HCT116 (cell line): Measurements from ENCODE around the gene RAB40C. TPM values are rescaled to one million over a fixed set of nuclear protein-coding genes. Genes with fewer than 3 reads are reported as not detected.

ENCODE experiments used
- ATAC-seq: fragments of 200-7000 bp; cut with Tn5 transposase; 2 replicates; pipeline ENCODE4 v1.9.1; 2020; ENCODE audit warnings: mild to moderate bottlenecking, moderate library complexity
- BruUV-seq: library from RNA; stranded (reverse); fragments of 400-500 nt; replicated peaks from 2 replicates; lab custom pipeline; 2021; lab: Mats Ljungman, UMichigan
- CTCF ChIA-PET: fragments of 300-600 bp; sonication (Branson Sonifier 250); formaldehyde crosslinking; loops from one replicate; lab custom pipeline; 2021; ENCODE audit warnings: antibody characterized with exemption; lab: Charles Lee
- POLR2A ChIA-PET: fragments of 300-600, 350-600 bp; sonication (Branson Sonifier 250); formaldehyde crosslinking; loops from one replicate; lab custom pipeline; 2021; ENCODE audit warnings: antibody characterized with exemption; lab: Charles Lee
- RAD21 ChIA-PET, 2 experiments: fragments of 300-600 bp; sonication (Branson Sonifier 250); formaldehyde crosslinking; loops; one replicate each; lab custom pipeline; 2023; ENCODE audit warnings: low total read pairs in 2 of 2; ENCODE audit not compliant: uncharacterized antibody in 2 of 2, unreplicated experiment in 2 of 2, low non-redundant PET in 1 of 2; lab: Charles Lee
- DNase-seq: peaks from one replicate; pipeline ENCODE4 v3.0.0-alpha.2; 2010; ENCODE audit warnings: low read depth, low spot score
- H2AFZ ChIP-seq: fragments of 200-600 bp; shearing (Covaris generic), sonication (generic); 2 replicates; pipeline ENCODE4 v1.6.1; 2017; ENCODE audit warnings: low read depth, mixed run types, mixed read lengths, antibody characterized with exemption, low read length; ENCODE audit not compliant: poor library complexity, severe bottlenecking
- H3K27ac ChIP-seq: 2 replicates; pipeline ENCODE4 v1.5.1; 2012; ENCODE audit warnings: low read depth, low read length
- H3K27me3 ChIP-seq: fragments of 200-600 bp; sonication (generic); 2 replicates; pipeline ENCODE4 v1.6.1; 2016; ENCODE audit warnings: mixed run types, low read length, mixed read lengths; ENCODE audit not compliant: insufficient read depth
- H3K36me3 ChIP-seq, 2 experiments: fragments of 200-500 bp in 1 of 2; fragments of 200-600 bp in 1 of 2; sonication (Bioruptor generic) in 1 of 2; sonication (generic) in 1 of 2; 2 replicates each; pipeline versions ENCODE4 v1.5.1 to v1.6.1; 2014 to 2016; ENCODE audit warnings: low read length in 2 of 2, inconsistent platforms in 1 of 2, mixed read lengths in 1 of 2, mixed run types in 1 of 2; ENCODE audit not compliant: insufficient read depth in 2 of 2, control insufficient read depth in 1 of 2
- H3K4me1 ChIP-seq, 2 experiments: fragments of 200-600 bp in 1 of 2; sonication (generic) in 1 of 2; 2 replicates each; pipeline versions ENCODE4 v1.5.1 to v1.6.1; 2012 to 2017; ENCODE audit warnings: low read length in 2 of 2, inconsistent platforms in 1 of 2, mild to moderate bottlenecking in 1 of 2, mixed read lengths in 1 of 2, mixed run types in 1 of 2, moderate library complexity in 1 of 2; ENCODE audit not compliant: insufficient read depth in 2 of 2, control insufficient read depth in 1 of 2
- H3K4me2 ChIP-seq: fragments of 200-600 bp; sonication (generic); 2 replicates; pipeline ENCODE4 v1.6.1; 2017; ENCODE audit warnings: mixed run types, low read length, mixed read lengths
- H3K4me3 ChIP-seq, 2 experiments: fragments of 200-600 bp in 1 of 2; sonication (generic) in 1 of 2; replicated peaks in 1 of 2; 2 replicates each; pipeline ENCODE4 v1.5.1; 2011 to 2016; ENCODE audit warnings: low read length in 2 of 2, control low read depth in 1 of 2, low read depth in 1 of 2, mild to moderate bottlenecking in 1 of 2, mixed read lengths in 1 of 2, mixed run types in 1 of 2
- H3K79me2 ChIP-seq: fragments of 200-600 bp; sonication (generic); 2 replicates; pipeline ENCODE4 v1.6.1; 2017; ENCODE audit warnings: mild to moderate bottlenecking, mixed run types, low read length, moderate library complexity, mixed read lengths; ENCODE audit not compliant: insufficient read depth
- H3K9ac ChIP-seq: fragments of 200-600 bp; sonication (generic); 2 replicates; pipeline ENCODE4 v1.6.1; 2016; ENCODE audit warnings: low read length, mixed read lengths
- H3K9me2 ChIP-seq: fragments of 200-600 bp; sonication (generic), shearing (Covaris generic); 2 replicates; pipeline ENCODE4 v1.6.1; 2017; ENCODE audit warnings: mixed run types, mild to moderate bottlenecking, moderate library complexity; ENCODE audit not compliant: insufficient read depth
- H3K9me3 ChIP-seq, 2 experiments: fragments of 200-500 bp in 1 of 2; fragments of 200-600 bp in 1 of 2; sonication (Bioruptor generic) in 1 of 2; sonication (generic) in 1 of 2; 2 replicates each; pipeline ENCODE4 v1.6.1; 2014 to 2017; ENCODE audit warnings: low read length in 2 of 2, mixed read lengths in 2 of 2, inconsistent platforms in 1 of 2, low read depth in 1 of 2, mild to moderate bottlenecking in 1 of 2, mixed run types in 1 of 2, moderate library complexity in 1 of 2; ENCODE audit not compliant: control insufficient read depth in 1 of 2, insufficient read depth in 1 of 2
- H4K20me1 ChIP-seq: fragments of 200-600 bp; sonication (generic), shearing (Covaris generic); 2 replicates; pipeline ENCODE4 v1.6.1; 2017; ENCODE audit warnings: mixed run types, mild to moderate bottlenecking, moderate library complexity; ENCODE audit not compliant: insufficient read depth
- CBX3 ChIP-seq: IDR thresholded peaks from 2 replicates; pipeline ENCODE4 v1.6.1; 2012; ENCODE audit warnings: low read depth
- CEBPB ChIP-seq: IDR thresholded peaks from 2 replicates; pipeline ENCODE4 v1.6.1; 2012; ENCODE audit warnings: low read depth
- ELF1 ChIP-seq: IDR thresholded peaks from 2 replicates; pipeline ENCODE4 v1.6.1; 2012; ENCODE audit warnings: low read depth, borderline replicate concordance
- EZH2 ChIP-seq: fragments of 200-600 bp; sonication (generic); IDR thresholded peaks from 2 replicates; pipeline ENCODE4 v1.6.1; 2017; ENCODE audit warnings: antibody characterized with exemption, mixed run types
- JUND ChIP-seq: IDR thresholded peaks from 2 replicates; pipeline ENCODE4 v1.6.1; 2012
- MAX ChIP-seq: IDR thresholded peaks from 2 replicates; pipeline ENCODE4 v1.6.1; 2012
- POLR2AphosphoS5 ChIP-seq: IDR thresholded peaks from 2 replicates; pipeline ENCODE4 v1.6.1; 2011; ENCODE audit warnings: mild to moderate bottlenecking, low read depth, low read length, moderate library complexity
- RAD21 ChIP-seq: IDR thresholded peaks from 2 replicates; pipeline ENCODE4 v1.6.1; 2012; ENCODE audit warnings: low read depth, mild to moderate bottlenecking
- SIN3A ChIP-seq: IDR thresholded peaks from 2 replicates; pipeline ENCODE4 v1.6.1; 2012; ENCODE audit warnings: low read depth
- SRF ChIP-seq: IDR thresholded peaks from 2 replicates; pipeline ENCODE4 v1.6.1; 2012; ENCODE audit warnings: low read depth
- TCF7L2 ChIP-seq: IDR thresholded peaks from 2 replicates; pipeline ENCODE4 v1.7.0; 2011; ENCODE audit warnings: borderline replicate concordance, inconsistent platforms; ENCODE audit not compliant: insufficient read depth, insufficient read length; ENCODE audit errors: extremely low read depth
- ZBTB33 ChIP-seq: IDR thresholded peaks from 2 replicates; pipeline ENCODE4 v1.6.1; 2011; ENCODE audit warnings: mild to moderate bottlenecking, low read length, moderate library complexity; ENCODE audit not compliant: insufficient replicate concordance; ENCODE audit errors: extremely low read depth
- ZFX ChIP-seq: fragments of 450-650 bp; IDR thresholded peaks from 2 replicates; pipeline ENCODE4 v1.6.1; 2017
- ZNF274 ChIP-seq: fragments of 200-500 bp; sonication (Bioruptor generic); IDR thresholded peaks from 2 replicates; pipeline ENCODE4 v1.6.1; 2014; ENCODE audit warnings: mild to moderate bottlenecking, low read depth, low read length, inconsistent platforms
- intact Hi-C: fragments of 100-400 bp; cut with micrococcal nuclease; formaldehyde crosslinking; loops from 2 replicates; pipeline ENCODE4 v1.10.0; 2022
- total RNA-seq: library from RNA; stranded (reverse); gene quantifications from one replicate; pipeline ENCODE4 v1.2.1, GENCODE V29; 2021; ENCODE audit not compliant: unreplicated experiment
- TF ChIP-seq, protein P1 (sequence below): IDR thresholded peaks from 2 replicates; pipeline ENCODE4 v1.6.1; 2012
- TF ChIP-seq, protein P2 (sequence below): IDR thresholded peaks from 2 replicates; pipeline ENCODE4 v1.6.1; 2012; ENCODE audit warnings: low read depth

Gene RAB40C
- total RNA-seq, 1 experiment from 2014 or later, result 14.1 TPM

DNA sequence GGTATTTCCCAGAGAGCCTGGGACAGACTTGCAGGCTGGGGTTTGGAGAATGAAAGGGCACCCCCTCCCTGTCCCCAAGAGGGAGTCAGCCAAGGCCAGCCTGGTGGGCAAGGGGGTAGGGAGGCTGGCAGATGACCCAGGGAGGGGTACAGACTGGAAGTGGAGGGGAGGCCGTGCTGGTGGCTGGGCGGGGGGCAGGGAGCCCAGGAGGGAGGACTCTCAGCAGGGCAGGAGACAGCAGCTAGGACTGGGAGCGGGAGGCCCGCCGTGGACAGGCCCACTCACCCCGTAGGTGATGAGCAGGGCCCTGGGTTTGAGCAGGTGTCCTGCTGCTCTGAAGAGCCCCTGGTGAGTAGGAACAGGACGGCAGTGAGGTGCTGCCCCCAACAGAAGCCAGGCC lies 45.1 kb downstream of the RAB40C start:
- Histone ChIP-seq H4K20me1 (no peaks in the 10 kb centered on the region), H3K27me3 (no peaks in the 10 kb centered on the region), H3K9ac (peak overlapping the region; percentile 81), H3K4me3 (peak overlapping the region; percentile 61 to 67), H3K9me3 (no peaks in the 10 kb centered on the region), H3K9me2 (no peaks in the 10 kb centered on the region), H3K4me2 (peak overlapping the region; percentile 76), H3K4me1 (peaks cover 3 to 21% of the 10 kb centered on the region in 2 experiments; a peak in 3 of 4 replicates)
- RAD21 ChIA-PET, result no interaction called here
- DNase-seq (no peak), ATAC-seq (no peak)
- no TSS peak for BruUV-seq
- POLR2A ChIA-PET, result no interaction called here
- TF ChIP-seq EZH2 (no peak), JUND (no peak), SRF (no peak), MAX (no peak), RAD21 (no peak), ELF1 (no peak), CEBPB (no peak), CBX3 (no peak), SIN3A (no peak), POLR2AphosphoS5 (no peak), ZBTB33 (no peak), TCF7L2 (no peak), ZFX (no peak), ZNF274 (no peak)
- TF ChIP-seq, protein P1, sequence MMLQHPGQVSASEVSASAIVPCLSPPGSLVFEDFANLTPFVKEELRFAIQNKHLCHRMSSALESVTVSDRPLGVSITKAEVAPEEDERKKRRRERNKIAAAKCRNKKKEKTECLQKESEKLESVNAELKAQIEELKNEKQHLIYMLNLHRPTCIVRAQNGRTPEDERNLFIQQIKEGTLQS, result no peak
- TF ChIP-seq, protein P2, sequence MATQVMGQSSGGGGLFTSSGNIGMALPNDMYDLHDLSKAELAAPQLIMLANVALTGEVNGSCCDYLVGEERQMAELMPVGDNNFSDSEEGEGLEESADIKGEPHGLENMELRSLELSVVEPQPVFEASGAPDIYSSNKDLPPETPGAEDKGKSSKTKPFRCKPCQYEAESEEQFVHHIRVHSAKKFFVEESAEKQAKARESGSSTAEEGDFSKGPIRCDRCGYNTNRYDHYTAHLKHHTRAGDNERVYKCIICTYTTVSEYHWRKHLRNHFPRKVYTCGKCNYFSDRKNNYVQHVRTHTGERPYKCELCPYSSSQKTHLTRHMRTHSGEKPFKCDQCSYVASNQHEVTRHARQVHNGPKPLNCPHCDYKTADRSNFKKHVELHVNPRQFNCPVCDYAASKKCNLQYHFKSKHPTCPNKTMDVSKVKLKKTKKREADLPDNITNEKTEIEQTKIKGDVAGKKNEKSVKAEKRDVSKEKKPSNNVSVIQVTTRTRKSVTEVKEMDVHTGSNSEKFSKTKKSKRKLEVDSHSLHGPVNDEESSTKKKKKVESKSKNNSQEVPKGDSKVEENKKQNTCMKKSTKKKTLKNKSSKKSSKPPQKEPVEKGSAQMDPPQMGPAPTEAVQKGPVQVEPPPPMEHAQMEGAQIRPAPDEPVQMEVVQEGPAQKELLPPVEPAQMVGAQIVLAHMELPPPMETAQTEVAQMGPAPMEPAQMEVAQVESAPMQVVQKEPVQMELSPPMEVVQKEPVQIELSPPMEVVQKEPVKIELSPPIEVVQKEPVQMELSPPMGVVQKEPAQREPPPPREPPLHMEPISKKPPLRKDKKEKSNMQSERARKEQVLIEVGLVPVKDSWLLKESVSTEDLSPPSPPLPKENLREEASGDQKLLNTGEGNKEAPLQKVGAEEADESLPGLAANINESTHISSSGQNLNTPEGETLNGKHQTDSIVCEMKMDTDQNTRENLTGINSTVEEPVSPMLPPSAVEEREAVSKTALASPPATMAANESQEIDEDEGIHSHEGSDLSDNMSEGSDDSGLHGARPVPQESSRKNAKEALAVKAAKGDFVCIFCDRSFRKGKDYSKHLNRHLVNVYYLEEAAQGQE, result no peak
- TF ChIP-seq, all 23 proteins: peak for 0
- peak overlapping the region; percentile 72; the same call in 1 of the 2 replicates for H3K27ac ChIP-seq
- H2AFZ ChIP-seq, result no peak overlapping the region
- peaks cover 15% of the 10 kb centered on the region; the same call in 1 of the 2 replicates for H3K79me2 ChIP-seq
- CTCF ChIA-PET, result no interaction called here
- H3K36me3 ChIP-seq, result no peaks in the 10 kb centered on the region
- intact Hi-C loops, result no loop called here
